Measurements from ENCODE around the gene ASCC2. TPM values are rescaled to one million over a fixed set of nuclear protein-coding genes. Genes with fewer than 3 reads are reported as not detected.

ASCC2 gene
- total and polyA plus RNA-seq, 9 donors = 26.9 to 55.6 (median 36.9) TPM

- no peak for DNase-seq
- Histone ChIP-seq H3K27me3 (no peaks in the 10 kb centered on the region), H3K4me1 (ENCODE audit: insufficient read depth) (no peaks in the 10 kb centered on the region), H3K36me3 (no peaks in the 10 kb centered on the region), H3K9me3 (no peaks in the 10 kb centered on the region), H3K27ac (no peak overlapping the region), H3K4me3 (no peak overlapping the region)
- 94 to 100% (median 97%) methylated on average over 2 of the region's 2 CpGs for WGBS, 3 donors
- TF ChIP-seq EP300 (IDR thresholded peaks at IDR 0.05) = no peak
- TF ChIP-seq POLR2A (IDR thresholded peaks at IDR 0.05) = no peak
- TF ChIP-seq CTCF (IDR thresholded peaks at IDR 0.05) = no peak
- intact Hi-C loops (cut with DNase I) = no loop called here
These were observed 8.2 kb upstream of the ASCC2 start for GRCh38 chr22:29846290-29846689.

GRCh38 chr22:29842740-29843139 lies 4.7 kb upstream of the ASCC2 start:
- H3K9me3 ChIP-seq = no peaks in the 10 kb centered on the region
- H3K4me3 ChIP-seq = no peak overlapping the region
- intact Hi-C loops (cut with DNase I) = no loop called here
- 34 to 53% (median 35%) methylated on average over 2 of the region's 2 CpGs for WGBS, 3 donors
- DNase-seq = no peak
- TF ChIP-seq EP300 (IDR thresholded peaks at IDR 0.05) = no peak
- TF ChIP-seq POLR2A (IDR thresholded peaks at IDR 0.05) = no peak
- no peak for TF ChIP-seq CTCF (IDR thresholded peaks at IDR 0.05)
- no peaks in the 10 kb centered on the region for H3K4me1 ChIP-seq (ENCODE audit: insufficient read depth)
- H3K27me3 ChIP-seq = no peaks in the 10 kb centered on the region
- no peak overlapping the region for H3K27ac ChIP-seq
- H3K36me3 ChIP-seq = no peaks in the 10 kb centered on the region

DNA sequence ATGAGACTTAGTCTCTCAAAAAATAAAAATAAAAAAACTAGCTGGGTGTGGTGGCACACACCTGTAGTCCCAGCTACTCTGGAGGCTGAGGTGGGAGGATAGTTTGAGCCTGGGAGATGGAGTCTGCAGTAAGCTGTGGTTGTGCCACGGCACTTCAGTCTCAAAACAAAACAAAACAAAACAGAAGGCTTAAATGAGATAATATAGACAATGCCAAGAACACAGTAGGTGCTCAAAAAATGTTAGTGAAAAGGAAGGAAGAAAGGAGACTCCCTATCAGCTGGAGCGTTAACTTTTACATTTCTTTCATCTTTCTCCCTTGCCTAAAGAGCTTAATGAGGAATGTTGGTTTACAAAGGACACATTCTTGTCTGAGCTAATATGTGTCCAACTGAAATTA lies 4.1 kb upstream of the ASCC2 start:
- TF ChIP-seq EP300 (IDR thresholded peaks at IDR 0.05) (no peak), CTCF (IDR thresholded peaks at IDR 0.05) (no peak), POLR2A (IDR thresholded peaks at IDR 0.05) (no peak)
- H3K27ac ChIP-seq = no peak overlapping the region
- intact Hi-C loops (cut with DNase I) = no loop called here
- no peaks in the 10 kb centered on the region for H3K36me3 ChIP-seq
- peaks cover 2% of the 10 kb centered on the region for H3K4me1 ChIP-seq (ENCODE audit: insufficient read depth)
- no peak overlapping the region for H3K4me3 ChIP-seq
- no peak for DNase-seq
- 72 to 79% (median 75%) methylated on average over 2 of the region's 2 CpGs for WGBS, 3 donors
- H3K9me3 ChIP-seq = no peaks in the 10 kb centered on the region
- H3K27me3 ChIP-seq = no peaks in the 10 kb centered on the region

DNA sequence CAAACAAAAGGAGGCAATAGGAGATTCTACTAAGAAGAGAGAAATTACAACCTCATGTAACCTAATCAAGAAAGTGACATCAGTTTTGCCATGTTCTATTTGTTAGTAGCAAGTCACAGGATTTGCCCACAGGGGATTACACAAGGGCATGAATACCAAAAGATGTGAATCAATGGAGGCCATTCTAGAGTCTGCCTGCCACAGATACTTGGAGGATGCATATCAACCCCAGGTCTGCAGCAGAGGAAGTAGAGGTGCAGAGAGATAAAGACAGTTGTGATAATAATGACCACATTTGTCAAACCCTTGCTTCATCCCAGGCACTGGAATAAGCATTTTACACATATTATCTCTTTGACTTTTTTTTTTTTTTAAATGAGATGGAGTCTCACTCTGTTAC lies 2.4 kb upstream of the ASCC2 start:
- H3K4me1 ChIP-seq (ENCODE audit: insufficient read depth) = peaks cover 2% of the 10 kb centered on the region
- H3K9me3 ChIP-seq = no peaks in the 10 kb centered on the region
- H3K27me3 ChIP-seq = no peaks in the 10 kb centered on the region
- H3K36me3 ChIP-seq = no peaks in the 10 kb centered on the region
- DNase-seq = no peak
- no peak for TF ChIP-seq POLR2A (IDR thresholded peaks at IDR 0.05)
- no peak for TF ChIP-seq EP300 (IDR thresholded peaks at IDR 0.05)
- TF ChIP-seq CTCF (IDR thresholded peaks at IDR 0.05) = no peak
- H3K27ac ChIP-seq = no peak overlapping the region
- no peak overlapping the region for H3K4me3 ChIP-seq
- intact Hi-C loops (cut with DNase I) = no loop called here

DNA sequence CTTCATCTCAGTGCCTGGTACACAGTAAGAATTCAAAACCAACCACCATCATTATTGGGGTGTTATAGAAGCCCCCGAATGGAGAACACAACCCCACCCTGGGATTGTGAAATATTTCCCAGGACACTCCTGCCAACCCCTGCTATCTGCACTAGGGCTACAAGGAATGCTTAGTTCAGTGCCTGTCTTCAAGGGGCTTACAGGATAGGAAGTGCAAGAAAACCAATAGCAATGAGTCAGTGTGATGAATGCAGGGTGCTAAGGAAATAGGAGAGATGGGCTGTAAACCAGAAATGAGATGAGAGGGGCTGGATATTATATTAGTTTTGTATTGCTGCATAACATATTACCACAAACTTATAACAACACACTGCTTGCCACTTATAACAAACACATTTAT lies 965 bp upstream of the ASCC2 start:
- H3K27ac ChIP-seq = no peak overlapping the region
- intact Hi-C loops (cut with DNase I) = no loop called here
- WGBS, 3 donors = 70 to 94% (median 79%) methylated on average over 1 of the region's 1 CpG
- no peaks in the 10 kb centered on the region for H3K9me3 ChIP-seq
- DNase-seq = no peak
- peaks cover 2% of the 10 kb centered on the region for H3K4me1 ChIP-seq (ENCODE audit: insufficient read depth)
- H3K36me3 ChIP-seq = no peaks in the 10 kb centered on the region
- no peaks in the 10 kb centered on the region for H3K27me3 ChIP-seq
- TF ChIP-seq EP300 (IDR thresholded peaks at IDR 0.05) (no peak), CTCF (IDR thresholded peaks at IDR 0.05) (no peak), POLR2A (IDR thresholded peaks at IDR 0.05) (no peak)
- H3K4me3 ChIP-seq = no peak overlapping the region

All from ovary (tissue), 9 donors.